HG03280 (cell line): ENCODE data around the gene GRM8.
A peak's percentile ranks its signal among the peaks of the same experiment; 100 is the strongest.

ENCODE experiments used
- ATAC-seq: cut with Tn5 transposase; IDR thresholded peaks from one replicate; pipeline ENCODE4 v1.9.1; 2021; ENCODE audit warnings: mild to moderate bottlenecking, moderate library complexity; ENCODE audit not compliant: unreplicated experiment

GRM8 gene

DNA sequence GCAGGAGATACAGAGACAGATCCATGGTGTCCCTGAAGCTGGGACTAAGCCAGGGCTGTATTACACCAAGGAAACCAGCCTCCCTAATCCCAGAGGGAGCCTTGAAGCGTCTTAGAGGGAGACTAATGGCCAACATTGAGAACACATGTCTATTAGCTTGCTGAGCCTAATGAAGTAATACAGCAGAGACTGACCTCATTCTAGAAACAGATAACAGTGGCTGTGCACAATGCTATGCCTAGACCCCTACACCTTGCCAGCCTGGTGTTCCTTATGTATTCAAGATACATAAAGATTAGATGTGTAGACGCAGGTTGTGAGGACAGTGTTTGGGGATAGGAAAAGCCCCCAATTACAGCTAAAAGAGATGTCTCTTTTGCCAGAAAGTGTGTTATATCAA is 19.1 kb downstream of the GRM8 start:
- ATAC-seq, result no peak

DNA sequence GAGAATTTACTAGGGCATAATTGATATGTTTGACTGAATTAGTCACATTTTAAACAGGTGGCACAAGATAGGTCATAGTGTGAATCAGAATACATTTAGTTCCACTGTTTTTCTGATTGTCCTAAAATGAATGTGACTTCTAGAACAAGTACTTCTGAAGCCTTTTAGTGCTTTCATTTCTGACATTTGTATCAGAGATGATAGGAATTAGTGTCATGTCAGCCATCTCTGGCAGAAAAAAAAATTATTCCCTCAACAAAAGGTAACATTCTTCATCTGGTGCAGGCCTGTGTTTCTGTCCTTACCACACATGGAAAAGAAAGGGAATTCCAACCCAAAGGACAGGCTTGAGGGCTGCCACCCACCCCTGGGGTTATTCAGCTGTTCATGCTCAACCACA is 21.3 kb downstream of the GRM8 start:
- ATAC-seq, result no peak

DNA sequence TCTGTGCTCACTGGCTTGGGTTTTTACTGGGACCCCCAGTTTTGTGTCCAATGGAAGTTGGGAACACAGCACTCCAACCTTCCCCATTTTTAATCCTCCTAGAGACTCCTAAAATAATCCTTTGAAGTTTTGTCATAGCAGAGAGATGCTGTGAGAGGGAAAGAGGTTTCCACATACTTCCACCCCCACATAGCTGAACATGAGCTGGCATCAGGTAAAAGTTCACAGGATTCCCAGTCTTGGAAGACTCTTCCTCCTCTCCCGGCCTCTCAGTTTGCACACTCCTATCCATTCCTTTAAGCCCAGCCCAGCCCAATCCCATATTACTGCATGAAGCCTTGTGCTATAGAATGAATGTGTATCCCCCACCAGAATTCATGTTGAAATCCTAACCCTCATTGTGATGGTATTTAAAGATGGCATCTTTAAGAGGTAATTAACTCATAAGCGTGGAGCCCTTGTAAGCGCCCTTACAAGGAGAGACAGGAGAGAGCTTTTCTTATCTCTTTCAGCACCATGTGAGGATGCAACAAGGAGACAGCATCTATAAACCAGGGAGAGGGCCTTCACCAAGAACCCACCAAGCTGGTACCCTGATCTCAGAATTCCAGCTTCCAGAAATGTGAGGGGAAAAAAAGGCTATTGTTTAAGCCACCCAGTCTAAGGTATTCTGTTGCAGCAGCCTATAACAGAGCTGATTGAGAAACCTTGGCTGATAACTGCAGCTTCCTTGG is 22.4 kb downstream of the GRM8 start:
- ATAC-seq, result no peak

DNA sequence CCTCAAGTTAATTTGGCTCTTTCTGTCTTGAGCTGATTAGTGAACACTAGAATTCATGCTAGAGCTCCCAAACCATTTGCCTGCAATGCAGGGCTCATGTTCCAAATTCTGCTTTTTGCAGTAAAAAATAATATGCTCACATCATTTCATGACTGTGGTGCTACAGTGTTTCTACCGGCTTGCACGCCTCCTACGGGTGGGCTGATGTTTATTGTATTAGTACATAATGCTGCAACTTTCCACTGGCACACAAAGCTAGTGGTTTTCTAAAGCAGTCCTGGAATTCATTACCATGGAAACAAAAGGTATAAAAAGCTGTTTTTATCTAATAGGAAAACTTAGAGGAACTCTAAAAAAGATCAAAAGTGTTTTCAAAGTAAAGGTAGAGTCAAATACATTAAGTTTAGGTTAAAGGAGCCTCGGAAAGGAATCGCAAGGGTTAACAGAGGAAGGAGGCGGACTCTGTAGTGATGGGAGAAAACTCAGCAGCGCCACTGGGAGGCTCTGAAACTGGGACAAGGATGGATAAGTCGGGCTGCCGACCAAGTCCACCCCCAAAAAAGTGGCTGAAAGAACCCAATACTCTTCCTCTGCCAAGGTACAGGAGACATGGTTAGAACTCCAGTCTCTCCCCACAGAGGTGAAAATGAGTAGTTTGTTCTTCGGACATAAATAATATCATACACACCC is 25.9 kb downstream of the GRM8 start:
- ATAC-seq, result no peak

DNA sequence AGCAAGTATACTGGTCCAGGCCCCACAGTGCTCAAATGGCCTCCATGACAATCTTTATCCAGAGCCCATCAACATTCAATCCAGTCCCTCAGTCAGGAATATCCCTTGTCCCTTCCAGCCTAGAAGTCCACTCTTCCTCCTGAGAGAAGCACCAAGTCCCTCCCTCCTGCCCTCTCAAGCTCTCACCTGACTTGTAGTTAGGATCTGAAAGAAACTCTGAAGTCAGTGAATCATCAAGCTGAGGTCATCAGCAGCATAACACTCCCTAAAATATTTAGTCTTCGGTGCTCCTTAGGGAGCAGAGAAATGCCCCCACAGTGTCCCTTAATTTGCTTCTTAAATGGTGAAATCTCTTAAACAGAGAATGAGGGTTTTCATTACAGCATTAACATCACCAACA is 31.0 kb downstream of the GRM8 start:
- no peak for ATAC-seq

DNA sequence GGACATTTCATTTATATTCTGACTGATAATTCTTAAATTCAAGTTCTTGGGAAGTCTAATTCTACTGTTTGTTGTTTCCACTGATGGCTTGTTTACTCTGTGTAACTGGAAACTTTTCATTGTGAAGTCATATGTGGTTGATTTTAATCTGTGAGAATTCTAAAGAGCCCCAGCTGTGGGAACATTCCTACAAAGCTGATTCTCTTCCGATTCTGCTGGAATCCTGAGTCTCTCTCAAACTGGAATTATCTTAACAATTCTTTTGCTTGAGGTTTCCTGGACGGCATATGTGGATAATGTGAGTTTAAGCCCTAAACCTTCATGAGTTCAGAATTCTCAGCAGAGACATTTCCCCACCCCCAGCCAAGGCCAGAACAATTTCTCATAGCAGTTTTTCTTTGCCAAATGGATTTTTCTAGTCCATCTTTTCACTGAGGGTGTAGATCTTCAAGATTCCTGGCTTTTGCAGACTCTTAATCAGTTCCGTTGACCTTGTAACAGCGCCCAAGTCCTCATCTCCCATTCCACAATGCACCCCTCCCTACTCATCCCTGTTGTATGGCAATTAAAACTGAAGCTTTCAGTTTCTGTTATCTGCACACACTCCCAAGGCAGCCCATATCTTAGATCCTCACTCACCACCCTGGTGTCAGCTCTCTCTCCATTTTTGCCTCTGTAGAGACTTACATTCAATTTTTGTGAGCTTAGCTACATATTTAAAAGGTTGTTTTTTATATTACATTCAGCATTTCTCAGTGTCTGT is 37.6 kb downstream of the GRM8 start:
- no peak for ATAC-seq

DNA sequence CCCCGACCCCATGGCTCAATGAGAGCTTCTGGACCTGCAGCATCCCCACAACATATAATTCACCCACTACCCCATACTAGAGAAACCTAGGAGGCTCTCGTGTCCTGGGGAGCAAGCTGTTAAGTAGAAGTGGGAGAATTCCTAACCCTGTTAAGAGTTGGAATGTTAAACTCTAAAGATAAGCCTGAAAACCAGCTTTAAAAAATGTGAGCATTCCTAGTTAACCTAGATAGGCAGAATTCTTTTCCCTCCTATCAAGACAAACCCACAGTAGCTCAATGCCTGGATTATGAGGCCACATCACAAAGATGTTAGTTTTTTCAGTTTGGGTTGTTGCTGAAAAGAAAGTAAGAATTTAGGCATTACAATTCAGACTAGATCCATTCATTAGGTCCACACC is 42.9 kb downstream of the GRM8 start:
- ATAC-seq, result no peak

DNA sequence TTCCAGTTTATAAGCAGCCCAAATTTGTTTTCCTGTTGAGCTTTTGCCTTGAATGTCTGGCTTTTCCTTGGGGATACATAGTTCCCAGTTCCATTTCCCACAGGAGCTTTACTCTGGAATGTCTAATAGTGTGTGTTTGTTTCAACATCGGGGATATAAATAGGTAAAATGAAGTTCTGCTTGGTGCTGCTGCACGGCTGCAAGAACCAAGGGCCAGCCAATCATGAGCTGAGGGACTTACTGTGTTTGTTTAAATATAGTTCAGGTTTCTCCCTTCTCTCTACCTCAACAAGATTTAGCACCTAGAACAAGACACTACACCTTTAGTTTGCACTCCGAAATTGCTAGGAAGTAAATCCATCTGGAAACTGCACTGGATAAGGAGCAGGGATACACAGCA is 43.9 kb downstream of the GRM8 start:
- no peak for ATAC-seq

DNA sequence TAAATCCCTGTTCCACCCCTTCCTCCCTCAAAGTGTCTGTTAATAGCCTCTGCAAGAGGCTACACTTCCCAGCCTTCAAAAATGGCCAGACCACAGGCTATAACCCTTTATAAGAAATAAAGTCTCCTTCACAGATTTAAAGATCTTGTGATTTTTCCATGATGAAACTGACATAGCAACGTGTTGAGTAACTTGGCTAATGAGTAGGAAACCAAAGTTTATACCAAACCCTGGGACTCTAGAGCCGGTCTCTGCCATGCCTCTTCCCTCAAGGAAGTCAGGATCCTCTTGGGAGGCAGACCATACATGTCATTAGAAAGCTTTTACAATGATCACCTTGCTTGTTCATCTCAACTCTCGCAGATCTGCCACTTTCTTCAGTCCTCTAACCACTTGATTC is 44.4 kb downstream of the GRM8 start:
- no peak for ATAC-seq

DNA sequence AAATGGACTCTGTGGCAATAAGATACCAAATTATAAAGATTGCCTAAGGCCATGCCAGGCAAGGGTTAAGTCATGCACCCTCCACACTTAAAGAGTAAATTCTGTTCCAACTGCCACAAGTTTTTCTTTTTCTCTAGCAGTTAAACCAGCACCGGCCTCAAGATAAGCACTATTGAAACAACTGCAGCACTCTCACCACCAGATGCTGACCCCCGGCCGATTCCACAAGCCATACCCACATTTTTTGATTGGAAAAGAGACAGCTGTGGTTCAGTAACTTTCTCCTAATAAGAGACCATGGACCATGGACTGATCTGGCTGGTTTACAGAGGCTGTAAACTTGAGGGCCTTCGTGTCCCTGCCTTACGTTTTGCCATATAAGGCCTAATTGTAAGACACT is 44.9 kb downstream of the GRM8 start:
- ATAC-seq, result no peak

DNA sequence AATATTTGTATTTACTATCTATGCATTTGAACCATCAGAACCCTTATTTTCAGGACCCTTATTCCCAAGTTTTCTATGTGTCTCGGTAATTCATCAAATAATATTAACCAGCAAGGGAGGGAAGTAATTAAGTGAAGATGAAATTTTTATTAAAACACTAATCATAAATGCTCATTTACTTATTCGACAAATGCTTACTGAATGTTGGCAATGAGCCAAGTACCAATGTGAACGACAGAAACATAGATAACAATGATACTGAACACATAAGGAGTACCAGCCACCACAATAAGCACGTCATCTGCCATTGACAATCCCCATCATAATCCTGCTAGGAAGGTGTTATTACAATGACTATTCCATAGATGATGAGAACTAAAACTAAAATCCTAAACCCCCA is 45.5 kb downstream of the GRM8 start:
- no peak for ATAC-seq

DNA sequence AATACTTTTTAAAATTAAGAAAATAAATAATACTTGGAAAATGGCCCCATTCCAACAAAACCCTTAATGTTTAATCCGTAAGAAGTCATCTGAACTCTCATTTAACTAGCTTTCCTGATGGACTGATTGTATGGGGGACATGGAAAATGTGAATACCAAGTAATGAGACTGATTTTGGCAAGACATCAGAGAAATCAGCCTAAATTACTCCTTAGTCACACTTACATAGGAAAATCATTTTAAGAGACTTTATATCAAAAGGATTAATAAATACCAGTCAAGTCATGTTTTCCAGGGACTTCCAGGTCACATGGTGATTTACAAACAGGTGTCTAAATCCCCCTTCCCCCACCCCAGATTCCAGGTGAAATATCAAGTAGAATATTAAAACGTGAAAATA is 58.2 kb downstream of the GRM8 start:
- ATAC-seq, result no peak

DNA sequence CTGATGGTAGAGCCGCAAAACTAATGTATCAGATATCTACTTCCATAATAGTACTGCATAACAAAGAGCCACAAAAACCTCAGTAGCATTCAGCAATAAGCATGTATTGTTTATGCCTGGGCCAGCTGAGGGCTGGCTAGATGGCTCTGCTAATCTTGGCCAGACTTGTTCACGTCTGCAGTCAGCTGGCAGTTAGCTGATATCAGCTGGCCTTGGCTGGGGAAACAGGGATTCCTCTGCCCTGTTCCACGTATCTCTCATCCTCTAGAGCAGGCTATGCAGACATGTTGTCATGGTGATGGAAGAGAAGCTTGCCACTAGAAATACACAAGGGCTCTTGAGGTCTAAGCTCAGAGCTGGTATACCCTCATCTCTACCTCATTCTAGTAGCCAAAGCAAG is 62.9 kb downstream of the GRM8 start:
- ATAC-seq, result no peak

DNA sequence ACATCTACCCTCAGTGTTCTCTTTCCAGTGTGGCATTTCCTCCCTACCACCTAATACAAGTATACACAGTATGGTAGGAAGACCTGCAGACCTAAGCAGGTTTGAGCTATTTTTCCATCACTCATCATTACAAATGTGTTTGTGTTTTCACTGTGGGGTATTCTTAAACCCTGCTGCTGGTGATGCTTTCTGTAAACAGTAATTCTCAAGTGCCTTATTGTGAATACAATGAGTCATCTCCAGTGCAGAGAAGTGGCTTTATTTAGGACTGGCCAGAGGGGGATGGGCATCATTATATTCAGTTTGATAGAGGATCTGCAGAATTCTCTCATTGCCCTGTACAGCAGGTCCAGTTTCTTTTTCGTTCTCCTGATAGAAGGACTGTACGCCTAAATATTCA is 63.7 kb downstream of the GRM8 start:
- ATAC-seq, result no peak

DNA sequence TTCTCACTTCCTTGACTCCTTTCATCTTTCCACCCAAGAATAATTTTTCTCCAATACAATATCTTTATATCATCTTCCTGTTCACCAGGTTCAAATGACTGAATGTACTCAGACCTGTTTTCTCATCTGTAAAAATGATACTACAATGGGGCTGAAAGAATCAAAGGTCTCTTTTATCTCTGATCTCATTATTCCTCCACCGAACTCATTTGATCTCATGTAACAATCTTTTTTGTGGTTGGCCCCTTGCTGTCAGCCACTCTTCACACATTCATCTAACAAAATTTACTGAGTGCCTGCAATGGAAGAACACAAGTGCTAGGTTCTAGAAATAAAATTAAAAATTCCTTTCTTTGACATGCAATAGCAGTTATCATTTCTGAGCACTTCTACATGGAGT is 65.0 kb downstream of the GRM8 start:
- no peak for ATAC-seq

DNA sequence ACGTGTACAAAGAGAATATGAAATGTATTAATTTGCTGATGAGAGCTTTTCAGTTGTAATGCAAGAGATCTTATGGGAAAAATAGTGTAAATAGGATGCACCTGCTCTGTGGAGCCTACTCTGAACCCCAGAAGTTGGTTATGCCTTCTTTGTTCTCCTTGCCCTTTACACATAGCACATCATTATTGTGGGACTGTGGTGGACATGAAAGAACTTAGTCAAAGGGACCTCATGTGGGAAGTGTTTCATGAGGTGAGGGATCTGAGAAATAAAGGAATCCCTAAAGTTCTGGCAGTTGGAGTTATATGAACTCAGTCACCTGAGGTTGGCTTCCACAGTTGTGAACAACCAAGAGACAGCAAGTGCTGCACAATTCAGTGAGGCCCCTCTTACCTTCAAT is 66.1 kb downstream of the GRM8 start:
- ATAC-seq, result no peak

DNA sequence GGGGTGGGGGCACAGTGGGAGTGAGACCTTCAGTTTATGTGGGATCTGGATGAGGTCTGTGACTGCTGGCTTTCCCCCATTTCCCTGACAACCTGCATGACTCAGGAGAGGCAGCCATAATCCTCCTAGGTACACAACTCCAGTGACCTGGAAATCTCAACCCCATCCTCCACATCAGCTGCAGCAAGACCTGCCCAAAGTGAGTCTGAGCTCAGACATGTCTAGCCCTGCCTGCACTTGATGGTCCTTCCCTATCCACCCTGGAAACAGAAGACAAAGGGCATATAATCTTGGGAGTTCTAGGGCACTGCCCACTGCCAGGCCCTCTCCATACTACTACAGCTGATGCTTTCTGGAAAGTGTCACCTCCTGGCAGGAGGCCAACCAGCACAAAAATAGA is 75.6 kb downstream of the GRM8 start:
- no peak for ATAC-seq

DNA sequence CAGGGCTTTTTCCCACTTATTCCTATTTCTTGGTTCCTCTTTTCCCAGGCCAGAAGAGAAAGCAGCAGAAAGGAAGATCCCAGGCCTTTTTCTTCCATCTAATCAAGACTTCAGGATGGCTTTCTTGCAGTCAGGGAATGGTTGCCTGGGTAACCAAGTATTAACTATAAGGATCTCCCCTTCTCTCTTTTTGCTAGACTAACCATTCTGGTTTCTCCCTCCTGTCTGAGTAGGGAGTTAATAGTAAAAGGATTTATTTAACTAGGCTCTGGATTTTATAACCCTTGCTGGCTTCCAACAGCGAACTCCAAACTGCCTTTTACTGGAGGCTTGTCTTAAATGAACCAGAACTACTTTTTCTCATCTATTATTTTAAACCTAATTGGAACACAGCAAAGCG is 90.4 kb downstream of the GRM8 start:
- ATAC-seq, result no peak

DNA sequence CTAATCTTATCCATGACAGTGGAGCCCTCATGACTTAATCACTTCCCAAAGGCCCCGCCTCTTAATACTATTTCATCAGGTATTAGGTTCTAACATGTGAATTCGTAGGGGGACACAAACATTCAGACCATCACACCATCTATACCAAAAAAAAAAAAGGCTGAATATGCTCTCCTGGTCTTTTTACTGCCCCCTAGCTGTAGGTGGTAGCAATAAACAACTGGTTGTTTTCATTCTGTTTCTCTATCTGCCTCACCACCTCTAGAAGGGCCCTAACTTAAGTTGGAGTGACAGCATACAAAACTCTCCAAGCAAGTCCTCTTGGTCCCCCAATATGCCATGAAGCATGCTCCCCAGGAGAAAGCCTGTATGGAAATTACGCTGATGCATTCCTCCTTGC is 94.1 kb downstream of the GRM8 start:
- peak; percentile 45 for ATAC-seq

DNA sequence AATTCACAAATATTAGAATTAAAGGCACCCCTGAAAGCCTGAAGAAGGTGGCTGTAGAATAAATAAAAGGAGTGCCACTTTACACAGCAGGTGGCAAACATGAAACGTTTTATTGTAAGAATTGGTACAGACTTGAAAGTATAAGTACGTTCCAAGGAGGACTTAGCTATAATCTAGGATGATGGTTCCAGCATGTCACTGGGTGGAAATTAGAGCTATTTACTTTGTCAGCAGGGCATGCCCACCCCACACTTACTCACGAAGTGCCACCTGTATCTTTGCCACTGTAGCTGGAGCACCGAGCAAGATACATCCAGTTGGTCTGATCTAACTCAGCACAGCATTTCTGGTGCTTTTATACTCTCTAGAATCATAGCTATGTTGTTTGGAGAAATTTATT is 97.8 kb downstream of the GRM8 start:
- ATAC-seq, result no peak

DNA sequence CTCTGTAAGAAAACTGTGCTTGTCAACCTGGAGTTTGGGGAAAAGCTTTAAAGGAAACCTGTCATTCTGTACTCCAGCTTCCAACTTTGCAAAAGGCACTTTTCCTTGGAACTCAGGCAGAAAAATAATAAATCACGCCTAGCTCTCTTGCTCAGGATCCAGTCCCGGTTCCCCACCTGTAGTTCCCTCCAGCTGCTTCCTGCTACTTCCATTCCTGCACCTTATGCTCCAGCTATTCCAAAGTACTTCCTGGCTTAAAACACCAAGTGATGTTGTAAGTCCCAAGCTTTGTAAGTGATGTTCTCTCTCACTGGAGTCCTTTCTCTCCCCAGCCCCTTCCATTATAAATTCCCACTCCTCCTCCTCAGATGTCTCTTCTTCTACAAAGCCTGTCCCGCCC is 98.6 kb downstream of the GRM8 start:
- no peak for ATAC-seq

DNA sequence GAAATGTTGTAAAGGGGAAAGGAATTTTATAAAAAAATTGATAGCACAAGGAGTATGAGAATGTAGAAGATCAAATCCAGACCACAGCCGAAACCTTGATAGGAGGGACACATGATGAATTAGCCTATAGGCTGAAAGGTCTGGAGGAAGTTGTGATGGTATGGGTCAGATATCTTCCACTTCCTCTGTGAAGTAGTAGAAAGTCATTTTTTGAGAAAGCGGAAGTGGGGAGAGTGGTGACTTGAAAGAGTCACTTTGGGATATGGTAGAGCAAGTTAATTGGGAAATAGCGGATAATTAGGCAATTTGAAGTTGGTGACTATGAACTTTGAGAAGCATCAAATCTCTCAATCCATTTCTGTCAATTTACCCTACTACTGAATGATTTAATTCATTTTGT is 99.4 kb downstream of the GRM8 start:
- no peak for ATAC-seq
